Superior temporal gyrus (tissue), 1 donor: ENCODE measurements around the gene EBF3.
"Not testable (repeated sequence)": the region's sequence is repeated elsewhere in the genome, so short reads cannot be mapped to it uniquely, and the experiment has no call there.

Source experiments
- DNase-seq: peaks from one replicate; pipeline ENCODE4 v3.0.0-alpha.2; 2016; ENCODE audit errors: extremely low spot score

The EBF3 gene

DNA sequence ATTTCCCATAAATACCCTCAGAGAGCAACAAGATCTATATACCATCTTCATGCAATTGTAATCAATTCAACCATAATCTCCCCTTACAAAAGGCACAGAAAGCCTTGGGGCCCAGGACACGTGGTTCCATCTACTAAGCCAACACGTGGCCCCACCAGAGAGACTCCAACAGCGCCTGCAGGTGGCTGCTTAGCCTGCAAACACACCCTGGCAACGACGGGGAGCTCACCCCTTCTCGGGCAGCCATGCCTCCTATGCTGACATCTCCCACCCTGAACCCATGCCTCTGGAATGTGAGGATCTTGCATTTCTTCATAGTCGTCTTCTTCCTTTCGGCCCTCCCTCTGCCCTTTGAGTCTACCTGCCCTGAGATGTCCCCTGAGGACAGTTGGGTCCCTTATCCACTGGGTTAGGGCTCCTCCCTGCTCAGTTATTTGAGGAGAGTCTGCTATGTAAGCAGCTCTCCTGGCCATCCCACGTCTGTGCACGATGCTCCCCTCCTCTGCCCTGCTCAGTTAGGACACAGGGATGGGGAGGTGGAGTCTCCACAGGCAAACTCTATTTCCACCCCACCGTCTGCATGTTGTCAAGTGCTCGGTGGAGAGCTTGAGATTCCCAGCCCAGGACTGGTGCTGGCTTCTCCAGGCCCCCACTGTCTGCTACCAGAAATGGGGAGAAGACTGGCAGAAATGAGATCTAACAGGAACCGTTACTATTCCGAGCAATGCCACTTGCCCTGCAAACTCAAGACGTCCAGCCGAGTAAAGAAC, 36.5 kb downstream of the EBF3 start:
- no peak for DNase-seq

GRCh38 chr10:129926066-129927055, 37.7 kb downstream of the EBF3 start:
- no peak for DNase-seq

- DNase-seq = no peak
Measured at GRCh38 chr10:129924375-129925085, 39.5 kb downstream of the EBF3 start.

- no peak for DNase-seq
Measured at GRCh38 chr10:129922598-129923123, 41.4 kb downstream of the EBF3 start.

GRCh38 chr10:129921801-129922597, 42.1 kb downstream of the EBF3 start:
- DNase-seq = no peak

GRCh38 chr10:129921065-129921670, 42.9 kb downstream of the EBF3 start:
- no peak for DNase-seq

- DNase-seq = not testable (repeated sequence)
Measured at GRCh38 chr10:129920187-129920586, 43.9 kb downstream of the EBF3 start.

DNA sequence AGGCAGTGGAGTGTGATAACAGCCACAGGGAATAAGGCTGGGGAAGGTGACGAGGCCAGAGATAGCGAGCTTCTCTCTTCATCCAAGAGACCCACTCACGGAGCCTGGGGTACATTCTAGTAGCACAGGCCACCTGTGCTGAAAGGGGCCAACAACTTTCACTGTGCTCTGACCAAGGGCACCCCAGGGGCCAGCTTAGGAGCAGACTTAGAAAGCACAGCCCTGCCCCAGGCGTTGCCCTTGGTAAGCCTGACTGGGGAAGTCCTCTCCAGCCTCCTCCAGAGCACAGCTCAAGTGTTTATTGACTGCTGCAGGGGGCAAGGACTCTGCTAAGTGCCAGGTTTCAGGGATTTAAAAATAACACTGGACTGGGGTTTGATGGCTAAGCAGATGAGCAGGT, 44.7 kb downstream of the EBF3 start:
- DNase-seq = no peak

GRCh38 chr10:129918836-129919235, 45.2 kb downstream of the EBF3 start:
- DNase-seq = no peak

DNA sequence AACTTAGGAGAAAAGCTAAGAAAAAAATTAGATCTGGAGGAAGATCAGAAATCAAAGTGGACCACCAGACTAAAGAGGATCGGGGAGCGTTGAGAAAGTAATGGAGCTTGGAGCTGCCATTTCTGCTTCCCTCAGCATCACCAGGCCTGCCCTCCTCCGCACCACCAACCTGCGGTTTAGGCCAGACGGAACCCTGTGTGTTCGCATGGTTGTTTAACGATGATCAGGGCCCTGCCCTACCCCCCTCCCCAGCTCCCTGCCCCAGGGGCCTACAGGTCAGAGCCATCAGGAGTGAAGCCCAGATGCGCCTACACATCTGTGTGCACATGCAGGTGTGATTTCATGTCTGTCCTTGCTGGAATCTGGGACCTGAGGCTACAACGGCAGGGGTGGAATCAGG, 45.7 kb downstream of the EBF3 start:
- DNase-seq = no peak

DNA sequence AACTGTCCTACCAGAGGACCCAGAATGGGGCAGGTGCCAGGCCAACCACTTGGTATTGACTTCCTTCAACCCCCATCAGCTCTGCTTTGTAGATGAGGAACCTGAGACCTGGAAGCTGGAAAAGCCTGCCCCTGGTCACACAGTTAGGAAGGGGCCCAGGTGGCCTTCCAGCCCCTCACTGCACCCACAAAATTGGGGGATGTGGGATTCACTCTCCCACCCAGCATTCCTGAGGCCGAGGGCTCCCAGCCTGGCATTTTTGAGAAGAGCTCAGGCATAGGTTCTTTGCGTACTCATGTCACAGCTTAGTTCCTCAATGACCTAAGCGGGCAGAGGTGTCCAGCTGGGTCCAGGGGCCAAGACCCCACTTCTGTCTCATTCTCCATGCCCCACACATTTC, 46.1 kb downstream of the EBF3 start:
- no peak for DNase-seq

DNA sequence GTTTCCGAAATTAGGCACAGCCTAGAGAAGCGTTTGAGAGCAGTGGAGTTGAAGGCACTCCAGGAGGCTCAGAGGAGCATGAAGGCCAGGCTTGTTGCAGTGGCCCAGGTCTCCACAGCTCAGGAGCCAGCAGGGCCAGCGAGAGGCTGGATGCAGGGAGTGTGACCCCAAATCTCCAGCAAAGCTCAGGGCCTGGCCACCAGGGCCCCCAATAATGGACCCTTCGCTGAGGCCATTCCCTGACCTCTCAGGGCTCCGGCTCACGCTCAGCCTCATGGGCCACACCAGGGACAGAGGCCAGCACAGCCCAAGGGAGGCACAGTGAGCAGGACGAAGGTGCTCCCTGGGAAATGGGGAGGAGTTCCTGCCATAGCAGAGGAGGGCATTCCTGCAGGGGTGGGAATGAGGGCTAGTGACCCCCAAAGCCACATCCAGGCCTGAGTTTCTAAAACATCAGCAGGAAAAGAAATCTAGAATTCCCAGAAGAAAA, 47.5 kb downstream of the EBF3 start:
- DNase-seq = no peak

- no peak for DNase-seq
Measured at GRCh38 chr10:129915526-129916378, 48.3 kb downstream of the EBF3 start.

DNA sequence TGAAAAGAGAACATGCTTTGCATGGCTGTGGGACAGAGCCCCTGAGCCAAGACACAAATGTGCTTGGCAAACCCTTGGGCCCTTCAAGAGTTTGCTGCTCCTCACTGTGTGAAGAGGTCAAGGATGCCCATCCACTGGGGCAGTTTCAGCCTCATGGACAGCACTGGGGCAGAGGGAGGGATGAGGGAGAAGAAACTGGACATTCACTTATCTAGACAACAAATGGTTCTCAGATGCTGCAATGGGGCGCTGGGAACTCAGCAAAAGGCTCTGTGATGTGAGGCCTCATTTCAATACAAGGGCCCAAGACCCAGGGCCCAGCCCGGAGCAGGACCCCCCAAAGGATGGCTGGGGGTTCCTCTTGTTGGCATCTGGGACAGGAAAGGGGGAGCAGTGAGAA, 49.1 kb downstream of the EBF3 start:
- no peak for DNase-seq

DNA sequence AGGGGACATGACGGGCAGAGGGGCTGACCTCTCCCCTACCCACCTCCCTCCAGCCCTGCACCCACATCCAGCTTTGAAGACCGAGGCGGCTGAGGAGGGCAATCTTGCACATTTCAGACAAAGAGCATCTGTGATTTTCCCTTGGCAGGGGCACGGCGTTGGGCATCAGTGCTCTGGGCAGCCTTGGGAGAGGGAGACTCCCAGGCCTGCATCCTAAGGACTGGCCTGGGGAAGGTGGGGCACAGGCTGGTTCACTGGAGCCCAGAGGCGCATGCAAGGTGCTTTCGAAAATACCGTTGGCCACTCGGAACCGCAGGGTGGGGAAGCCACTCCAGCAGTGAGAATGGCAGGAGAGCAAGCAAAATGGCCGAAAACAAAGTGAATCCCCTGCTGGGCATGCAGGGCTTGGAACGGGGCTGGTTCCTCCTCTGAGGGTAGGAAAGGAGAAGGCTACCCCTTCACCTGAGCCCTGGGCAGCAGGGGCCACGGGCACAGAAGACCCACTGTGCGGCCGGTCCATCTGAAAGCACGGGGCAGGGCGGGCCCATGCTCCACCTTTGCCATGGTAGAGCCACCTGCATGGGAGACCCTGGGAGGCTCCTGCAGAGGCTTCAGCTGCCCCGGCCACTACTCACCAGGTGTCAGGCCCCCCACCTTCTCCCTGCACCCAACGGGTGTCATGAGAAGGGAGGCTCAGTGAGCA, 49.8 kb downstream of the EBF3 start:
- no peak for DNase-seq

DNA sequence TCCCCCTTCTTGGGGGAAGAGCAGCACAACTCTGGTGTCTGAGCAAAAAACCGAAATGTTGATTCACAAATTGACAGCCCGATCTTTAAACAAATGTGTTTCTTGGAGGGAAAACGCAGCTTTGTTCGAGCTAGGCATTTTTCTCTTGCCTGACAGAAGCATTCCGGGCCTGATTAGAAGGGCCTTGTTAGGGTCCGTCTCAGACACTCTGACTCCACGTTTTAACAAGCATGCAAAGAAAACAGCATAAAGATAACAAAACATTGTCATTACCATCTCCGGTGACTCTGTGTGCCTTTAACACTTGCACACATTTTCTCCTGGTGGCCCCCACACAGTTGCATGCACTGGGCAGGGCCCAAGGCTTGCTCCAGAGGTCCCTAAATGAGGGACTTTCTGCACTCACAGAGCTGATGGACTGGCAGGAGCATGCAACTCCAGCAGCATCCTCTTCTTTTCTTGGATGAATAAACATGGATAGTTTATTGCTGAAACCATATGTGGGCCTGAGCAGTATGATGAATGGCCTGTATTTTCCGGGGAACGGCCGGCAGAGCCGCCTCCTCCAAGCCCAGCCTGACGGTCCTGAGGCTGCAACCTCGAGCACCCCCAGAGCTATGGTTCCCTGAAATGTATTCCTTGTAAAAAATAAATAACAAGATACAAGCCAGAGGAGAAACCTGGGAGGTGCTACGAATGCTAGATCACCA, 50.9 kb downstream of the EBF3 start:
- no peak for DNase-seq

GRCh38 chr10:129912166-129912917, 51.7 kb downstream of the EBF3 start:
- DNase-seq = no peak
